ENCODE data around the gene UBN1.

DNA sequence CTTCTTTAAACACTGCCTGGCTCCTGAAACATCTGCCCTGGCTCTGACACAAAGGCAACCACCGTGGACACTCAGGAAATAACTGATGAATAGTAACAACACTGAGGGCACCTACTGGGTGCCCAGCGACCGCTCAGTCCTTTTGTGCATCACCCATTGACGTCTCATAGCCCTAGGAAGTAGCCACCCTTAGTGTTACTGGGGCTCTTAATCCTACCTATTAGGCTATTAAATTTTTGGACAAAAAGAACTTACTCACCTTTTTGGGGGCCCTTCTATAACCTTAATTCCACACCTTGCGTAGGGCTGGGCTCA is 78.0 kb downstream of the UBN1 start:
- TF ChIP-seq, protein P1, sequence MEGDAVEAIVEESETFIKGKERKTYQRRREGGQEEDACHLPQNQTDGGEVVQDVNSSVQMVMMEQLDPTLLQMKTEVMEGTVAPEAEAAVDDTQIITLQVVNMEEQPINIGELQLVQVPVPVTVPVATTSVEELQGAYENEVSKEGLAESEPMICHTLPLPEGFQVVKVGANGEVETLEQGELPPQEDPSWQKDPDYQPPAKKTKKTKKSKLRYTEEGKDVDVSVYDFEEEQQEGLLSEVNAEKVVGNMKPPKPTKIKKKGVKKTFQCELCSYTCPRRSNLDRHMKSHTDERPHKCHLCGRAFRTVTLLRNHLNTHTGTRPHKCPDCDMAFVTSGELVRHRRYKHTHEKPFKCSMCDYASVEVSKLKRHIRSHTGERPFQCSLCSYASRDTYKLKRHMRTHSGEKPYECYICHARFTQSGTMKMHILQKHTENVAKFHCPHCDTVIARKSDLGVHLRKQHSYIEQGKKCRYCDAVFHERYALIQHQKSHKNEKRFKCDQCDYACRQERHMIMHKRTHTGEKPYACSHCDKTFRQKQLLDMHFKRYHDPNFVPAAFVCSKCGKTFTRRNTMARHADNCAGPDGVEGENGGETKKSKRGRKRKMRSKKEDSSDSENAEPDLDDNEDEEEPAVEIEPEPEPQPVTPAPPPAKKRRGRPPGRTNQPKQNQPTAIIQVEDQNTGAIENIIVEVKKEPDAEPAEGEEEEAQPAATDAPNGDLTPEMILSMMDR (IDR thresholded peaks at IDR 0.05; ENCODE audit: low read length) = no peak
- TF ChIP-seq EZH2 (IDR thresholded peaks at IDR 0.05; ENCODE audit: borderline replicate concordance, low read length) = no peak

Data from OCI-LY1 (cell line).